Left hindlimb (tissue), 1 donor: Measurements from ENCODE around the gene ARV1.
A peak's percentile ranks its signal among the peaks of the same experiment; 100 is the strongest.
"Not testable (repeated sequence)": the region's sequence is repeated elsewhere in the genome, so short reads cannot be mapped to it uniquely, and the experiment has no call there.

Experiments
- DNase-seq: peaks from one replicate; pipeline ENCODE4 v3.0.0-alpha.2; 2018

Gene ARV1

DNA sequence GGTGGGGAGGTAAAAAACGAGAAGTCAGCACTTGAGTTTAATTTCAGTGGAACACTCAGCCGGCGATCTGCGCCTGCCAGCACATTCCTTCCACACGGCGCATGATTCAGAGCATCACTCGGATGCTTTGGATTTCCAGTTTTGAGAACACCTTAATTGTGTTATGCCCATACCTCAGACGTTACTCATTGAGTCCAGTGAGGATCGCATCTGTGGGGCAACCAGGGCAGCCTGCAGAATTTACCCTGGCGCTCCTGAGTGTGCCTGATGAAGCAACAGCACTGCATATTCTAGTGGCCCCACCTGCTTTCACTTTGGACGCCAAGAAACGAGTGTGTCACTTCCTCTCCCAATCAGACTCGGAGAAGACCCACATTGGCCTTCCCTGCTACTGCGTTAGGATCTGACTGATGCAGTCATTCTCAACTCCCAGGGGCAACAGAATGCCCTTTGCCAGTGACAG lies 41.3 kb downstream of the ARV1 start:
- DNase-seq, result no peak

- DNase-seq, result no peak
Measured at GRCh38 chr1:231020816-231021215, 41.9 kb downstream of the ARV1 start.

GRCh38 chr1:231021540-231022031 lies 42.7 kb downstream of the ARV1 start:
- no peak for DNase-seq

DNA sequence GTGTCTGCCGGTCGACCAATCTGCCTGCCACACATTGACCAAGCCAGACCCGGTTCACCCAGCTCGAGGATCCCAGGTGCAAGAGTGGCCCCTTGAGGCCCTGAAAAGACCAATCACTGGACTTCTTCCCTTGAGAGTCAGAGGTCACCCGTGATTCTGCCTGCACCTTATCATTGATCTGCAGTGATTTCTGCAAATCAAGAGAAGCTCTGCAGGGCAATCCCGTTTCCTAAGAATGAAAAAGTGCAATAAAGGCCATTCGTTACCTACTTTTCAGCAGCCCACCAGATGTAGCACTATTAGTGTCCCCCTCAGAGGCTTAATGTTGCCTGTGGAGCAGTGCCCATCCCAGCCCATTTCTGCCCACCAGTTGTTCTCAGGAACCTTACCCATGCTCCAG lies 43.6 kb downstream of the ARV1 start:
- not testable (repeated sequence) for DNase-seq

DNA sequence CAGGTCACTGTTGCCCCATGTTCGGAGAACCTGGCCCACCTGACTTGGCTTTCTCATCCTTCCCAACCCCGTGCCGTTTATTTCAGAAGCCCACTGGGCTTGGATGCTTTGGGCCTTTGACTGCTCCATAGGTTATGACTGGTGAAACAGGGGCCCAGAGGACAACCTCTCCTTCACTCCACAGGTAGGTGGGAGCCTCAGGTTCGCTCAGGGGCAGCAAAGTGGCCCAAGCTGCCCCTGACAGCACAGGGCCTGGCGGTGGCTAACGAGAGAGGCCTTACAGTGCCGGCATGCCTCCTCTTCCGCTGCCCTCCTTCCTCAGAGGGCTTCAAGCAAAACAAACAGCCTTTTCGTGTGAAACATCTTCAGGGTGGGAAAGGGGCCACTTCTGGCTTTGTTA lies 44.3 kb downstream of the ARV1 start:
- no peak for DNase-seq

DNA sequence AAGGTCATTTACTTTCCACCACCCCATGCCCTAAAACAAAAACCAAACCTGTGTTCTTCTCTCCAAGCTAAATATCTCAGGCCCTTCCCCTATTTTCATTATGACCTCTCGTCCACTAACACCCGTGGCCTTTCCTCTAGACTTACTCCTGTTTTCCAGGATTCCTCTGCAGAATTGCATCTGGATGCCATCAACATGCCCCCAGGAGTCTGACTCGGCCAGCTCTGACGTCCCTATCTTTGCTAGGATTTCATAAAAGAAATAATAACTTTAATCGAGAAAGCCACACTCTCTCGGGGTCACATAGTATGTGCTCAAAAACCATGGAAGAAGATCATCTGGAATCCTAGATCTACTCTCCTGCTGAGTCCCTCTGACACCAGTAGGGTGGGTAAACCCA lies 47.7 kb downstream of the ARV1 start:
- DNase-seq, result no peak

- no peak for DNase-seq
Measured at GRCh38 chr1:231027136-231027925, 48.4 kb downstream of the ARV1 start.

GRCh38 chr1:231027971-231028370 lies 49.1 kb downstream of the ARV1 start:
- no peak for DNase-seq

- no peak for DNase-seq
Measured at GRCh38 chr1:231028682-231029081, 49.8 kb downstream of the ARV1 start.

- not testable (repeated sequence) for DNase-seq
Measured at GRCh38 chr1:231029247-231029646, 50.4 kb downstream of the ARV1 start.

DNA sequence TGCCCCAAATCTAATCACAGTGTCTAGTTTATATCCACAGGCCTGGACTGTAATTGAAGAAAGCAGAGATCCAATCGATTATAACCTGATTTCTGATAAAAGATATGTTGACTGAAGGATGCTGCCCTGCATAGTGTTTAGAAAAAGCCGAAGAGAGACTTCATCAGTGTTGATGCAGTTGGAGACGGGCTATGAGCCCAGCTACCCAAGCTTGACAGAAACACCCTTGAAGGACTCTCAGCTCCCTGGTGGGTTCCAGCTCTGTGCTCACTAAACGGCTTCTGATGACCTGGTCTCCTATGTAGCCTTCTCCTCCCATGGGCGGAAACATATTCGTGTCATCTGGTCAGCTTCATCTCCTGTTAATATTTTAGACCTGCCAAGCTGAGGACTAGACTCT lies 50.9 kb downstream of the ARV1 start:
- DNase-seq, result no peak

DNA sequence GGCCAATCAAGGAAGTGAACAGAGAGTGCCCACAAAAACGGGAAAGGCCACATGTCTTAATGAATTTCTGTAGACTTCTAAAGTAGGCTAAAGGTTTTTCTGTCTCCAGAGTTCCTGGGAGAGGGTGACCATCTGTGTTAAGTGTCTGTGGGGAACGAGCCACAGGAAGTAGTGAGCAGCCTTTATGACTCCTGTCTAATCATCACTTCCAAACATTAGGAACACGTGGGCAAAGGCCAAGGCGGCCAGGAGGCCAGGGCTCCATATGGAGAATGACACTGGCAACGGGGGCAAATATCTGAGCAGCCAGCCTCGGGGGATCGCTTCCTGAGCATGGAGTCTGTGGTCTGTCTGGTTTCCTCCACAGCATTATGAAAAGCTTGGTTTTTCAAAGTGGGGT lies 54.1 kb downstream of the ARV1 start:
- no peak for DNase-seq

DNA sequence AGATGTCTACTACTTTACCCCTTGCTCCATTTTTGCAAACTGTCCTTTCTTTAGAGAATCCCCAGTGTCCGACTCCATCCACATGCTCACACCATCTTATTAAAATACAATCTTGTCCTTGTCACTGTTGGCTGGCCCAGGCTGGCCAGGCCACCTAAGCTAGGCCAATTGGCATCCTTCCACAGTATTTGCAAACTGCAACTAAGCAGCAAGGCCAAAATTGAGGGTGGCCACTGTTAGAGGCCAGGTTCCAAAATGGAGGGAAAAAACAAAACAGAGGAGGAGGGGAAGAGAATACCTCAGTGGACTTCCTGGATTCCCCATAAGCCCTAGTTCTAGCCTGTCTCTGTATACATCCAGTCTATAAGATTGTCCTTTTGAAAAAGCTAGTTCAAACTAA lies 56.9 kb downstream of the ARV1 start:
- DNase-seq, result no peak

DNA sequence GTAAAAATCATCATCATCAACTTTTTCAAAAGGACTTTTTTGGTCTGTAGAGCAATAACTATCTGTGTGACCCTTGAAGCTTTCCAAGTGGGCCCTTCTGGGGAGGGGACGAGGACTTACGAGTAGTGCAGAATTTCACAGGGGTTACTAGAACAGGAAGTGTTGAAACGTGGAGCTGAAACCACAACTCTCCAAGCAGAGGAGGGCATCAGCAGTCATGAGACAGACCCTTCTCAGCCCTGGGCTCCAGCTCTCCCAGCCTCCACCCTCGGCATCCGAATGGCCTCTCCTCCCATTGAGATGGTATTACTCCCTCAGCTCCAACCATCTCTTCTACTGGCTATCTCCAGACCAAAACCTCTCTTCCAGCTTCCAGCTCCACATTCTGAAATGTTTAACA lies 57.5 kb downstream of the ARV1 start:
- no peak for DNase-seq

DNA sequence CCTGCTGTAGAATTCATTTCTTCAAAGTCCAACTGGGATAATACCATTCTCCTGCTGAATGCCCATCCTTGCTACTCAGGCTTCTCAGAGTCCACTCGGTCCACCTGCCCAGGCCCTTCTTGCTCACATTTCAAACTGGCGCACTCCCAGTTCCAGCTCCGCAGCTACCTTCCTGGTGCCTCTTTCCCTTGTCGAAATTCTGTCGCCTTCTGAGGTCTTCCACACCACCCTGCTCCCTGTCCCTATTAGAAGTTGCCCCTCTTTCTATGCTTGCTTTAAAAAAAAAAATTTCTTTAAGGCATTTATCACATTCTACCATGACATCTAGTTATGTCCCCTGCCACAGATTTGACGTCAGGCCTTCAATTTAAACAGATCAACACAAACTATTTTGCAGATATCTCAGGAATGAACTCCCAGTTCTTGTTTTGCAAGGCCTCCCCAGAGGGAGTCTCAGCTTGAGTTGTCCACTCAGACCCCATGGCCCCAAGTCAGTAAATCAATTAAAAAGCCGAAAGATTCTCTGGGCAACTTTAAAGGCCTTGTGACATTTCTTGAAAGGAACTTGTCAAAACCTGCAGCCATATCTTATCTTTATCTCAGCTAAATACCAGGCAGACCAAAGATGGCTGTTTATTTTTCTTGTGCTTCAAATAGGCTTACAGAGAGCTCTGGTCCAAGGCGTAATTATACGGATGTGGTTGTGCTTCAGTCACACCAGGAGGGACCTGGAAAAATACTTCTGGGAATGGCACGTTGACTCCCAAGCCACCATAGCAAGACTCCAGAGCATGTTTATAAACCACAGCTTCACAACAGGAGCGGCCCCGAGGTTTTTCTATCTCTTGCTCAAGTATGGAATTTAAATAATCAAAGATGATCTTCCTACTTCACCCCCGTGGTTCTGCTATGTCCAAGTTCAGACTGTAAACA lies 59.0 kb downstream of the ARV1 start:
- DNase-seq, result no peak

DNA sequence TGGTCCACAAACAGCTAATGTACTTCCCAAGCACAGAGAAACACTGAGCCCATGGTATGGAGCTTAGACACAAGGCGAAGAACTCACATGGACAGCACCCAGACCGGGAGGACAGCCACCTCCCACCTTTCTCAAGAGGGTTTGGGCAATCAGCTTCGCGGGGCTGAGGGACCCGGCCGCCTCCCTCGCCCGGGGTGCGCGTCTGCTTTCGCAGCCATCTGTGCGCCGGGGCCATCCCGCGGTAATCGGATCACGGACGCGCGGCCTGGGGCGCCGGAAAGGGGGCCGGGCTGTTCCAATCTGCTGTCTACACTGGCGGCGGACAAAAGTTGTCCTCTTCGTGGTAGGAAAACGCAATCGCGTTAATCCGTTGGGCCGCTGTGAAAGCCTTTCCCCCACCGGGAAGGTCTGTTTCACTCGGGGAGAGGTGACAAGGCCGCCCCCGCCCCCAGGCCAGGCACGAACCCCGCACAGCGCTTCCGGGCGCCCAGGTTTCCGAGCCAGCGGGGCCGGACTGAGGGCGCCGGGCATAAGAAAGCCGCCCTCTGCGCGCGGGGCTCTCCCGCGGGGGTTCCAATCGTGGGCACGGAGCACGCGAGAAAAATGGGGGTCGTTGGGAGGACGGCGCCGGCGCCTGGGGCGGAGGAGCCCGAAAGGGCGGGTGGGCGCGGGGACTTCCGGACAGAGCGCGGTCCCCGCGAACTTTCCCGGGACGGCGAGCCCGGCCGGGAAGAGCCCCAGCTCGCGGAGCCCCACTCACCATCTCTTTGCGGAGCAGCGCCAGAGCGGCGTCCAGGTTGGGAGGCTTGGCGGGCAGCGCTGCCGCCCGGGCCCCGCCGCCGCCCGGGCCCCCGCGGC lies 60.5 kb downstream of the ARV1 start:
- DNase-seq, result peak; percentile 57

GRCh38 chr1:231040019-231040799 lies 61.3 kb downstream of the ARV1 start, which contains the start of gene FAM89A:
Gene FAM89A (minus strand): TSS chr1:231040254. CDS start chr1:231040211, 43 bp downstream.
- peak; percentile 78 for DNase-seq

GRCh38 chr1:231040800-231041718 lies 62.2 kb downstream of the ARV1 start:
- no peak for DNase-seq

GRCh38 chr1:231041719-231042261 lies 62.9 kb downstream of the ARV1 start:
- no peak for DNase-seq

- no peak for DNase-seq
Measured at GRCh38 chr1:231044588-231044987, 65.7 kb downstream of the ARV1 start.
